ENCODE results near the gene TDRD9.

TDRD9 gene

GRCh38 chr14:104095426-104096310 is 167.4 kb downstream of the TDRD9 start:
- no peak for DNase-seq

GRCh38 chr14:104096318-104096717 is 168.1 kb downstream of the TDRD9 start:
- no peak for DNase-seq

- DNase-seq = no peak
Measured at GRCh38 chr14:104096751-104097700, 168.8 kb downstream of the TDRD9 start.

- no peak for DNase-seq
Measured at GRCh38 chr14:104098272-104099095, 170.2 kb downstream of the TDRD9 start.

GRCh38 chr14:104099096-104100041 is 171.1 kb downstream of the TDRD9 start:
- DNase-seq = no peak

GRCh38 chr14:104100171-104101085 is 172.2 kb downstream of the TDRD9 start:
- DNase-seq = no peak

DNA sequence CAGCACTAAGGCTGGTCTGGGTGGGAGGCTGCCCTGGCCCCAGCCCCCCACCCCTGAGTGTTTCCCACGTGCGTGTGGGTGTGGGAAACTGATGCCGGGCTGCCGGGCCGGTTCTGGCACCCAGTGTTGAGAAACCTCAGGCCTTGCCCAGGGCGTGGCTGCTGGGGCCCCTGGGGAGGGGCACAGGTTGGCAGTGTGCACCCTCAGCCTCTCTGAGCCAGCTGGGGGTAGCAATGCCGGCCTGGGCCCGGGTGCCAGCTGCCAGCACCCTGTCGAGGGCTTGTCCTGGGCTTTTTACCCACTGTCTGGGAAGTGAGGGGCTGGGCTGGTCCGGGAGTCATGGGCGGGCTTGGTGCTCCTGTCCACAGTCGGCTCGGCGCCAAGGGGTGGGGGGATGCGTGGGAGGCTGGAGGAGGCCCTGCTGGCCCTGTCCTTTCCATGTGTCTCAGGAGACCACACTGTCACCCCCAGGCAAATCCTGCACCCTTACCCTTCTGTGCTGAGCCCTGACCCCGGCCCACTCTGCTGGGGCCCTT is 172.9 kb downstream of the TDRD9 start:
- no peak for DNase-seq

- no peak for DNase-seq
Measured at GRCh38 chr14:104101651-104102281, 173.5 kb downstream of the TDRD9 start.
